ENCODE data around the gene UBE2D4.

Gene UBE2D4

GRCh38 chr7:43880596-43880995 is 45.6 kb upstream of the UBE2D4 start:
- POLR2A ChIA-PET (ENCODE audit: low non-redundant PET): no interaction called here
- no peak for TF ChIP-seq CTCF (conservative IDR thresholded peaks at IDR 0.05; ENCODE audit: low read depth)
- no peak overlapping the region for H3K27ac ChIP-seq
- no peak for DNase-seq (ENCODE audit: low spot score)
- CTCF ChIA-PET: no interaction called here

GRCh38 chr7:43884209-43884608 is 42.0 kb upstream of the UBE2D4 start:
- ChIA-PET CTCF (interaction anchor here (0.5 to 0.6 kb wide), 3 partner anchors 10 to 672 kb away, joined by 3 read pairs; no protein-coding TSS in a partner anchor), POLR2A (ENCODE audit: low non-redundant PET) (no interaction called here)
- TF ChIP-seq CTCF (conservative IDR thresholded peaks at IDR 0.05; ENCODE audit: low read depth): no peak
- no peak for DNase-seq (ENCODE audit: low spot score)
- no peak overlapping the region for H3K27ac ChIP-seq

- no peak for DNase-seq (ENCODE audit: low spot score)
- TF ChIP-seq CTCF (conservative IDR thresholded peaks at IDR 0.05; ENCODE audit: low read depth): no peak
- ChIA-PET POLR2A (ENCODE audit: low non-redundant PET) (no interaction called here), CTCF (interaction anchor here (0.6 kb wide), 2 partner anchors 11 to 672 kb away, joined by 3 read pairs; no protein-coding TSS in a partner anchor)
- H3K27ac ChIP-seq: no peak overlapping the region
Observed at GRCh38 chr7:43884617-43885016, 41.6 kb upstream of the UBE2D4 start.

- ChIA-PET POLR2A (ENCODE audit: low non-redundant PET) (no interaction called here), CTCF (no interaction called here)
- TF ChIP-seq CTCF (conservative IDR thresholded peaks at IDR 0.05; ENCODE audit: low read depth): no peak
- H3K27ac ChIP-seq: no peak overlapping the region; the same call in 1 of the 2 replicates
- DNase-seq (ENCODE audit: low spot score): no peak
Observed at GRCh38 chr7:43888993-43889945, 37.0 kb upstream of the UBE2D4 start.

- ChIA-PET POLR2A (ENCODE audit: low non-redundant PET) (no interaction called here), CTCF (no interaction called here)
- TF ChIP-seq CTCF (conservative IDR thresholded peaks at IDR 0.05; ENCODE audit: low read depth): no peak
Observed at GRCh38 chr7:43890468-43890867, 35.8 kb upstream of the UBE2D4 start.

GRCh38 chr7:43891069-43891955 is 34.9 kb upstream of the UBE2D4 start:
- H3K27ac ChIP-seq: no peak overlapping the region
- ChIA-PET CTCF (no interaction called here), POLR2A (ENCODE audit: low non-redundant PET) (no interaction called here)
- DNase-seq (ENCODE audit: low spot score): no peak
- TF ChIP-seq CTCF (conservative IDR thresholded peaks at IDR 0.05; ENCODE audit: low read depth): no peak

More at GRCh38 chr7:43890468-43890867, 35.8 kb upstream of the UBE2D4 start:
- H3K27ac ChIP-seq: peak overlapping the region; percentile 12; the same call in 1 of the 2 replicates
- DNase-seq (ENCODE audit: low spot score): no peak

Data from RWPE1 (cell line).